Stimulated activated CD4-positive, alpha-beta T cell treated with anti-CD3 and anti-CD28 coated beads, Interleukin-12 subunit alpha, Interleukin-12 subunit beta, amount 100 ng/mL, for 24 hours (primary cell): ENCODE measurements around the gene CTDNEP1.
A peak's percentile ranks its signal among the peaks of the same experiment; 100 is the strongest.

ENCODE experiments used
- DNase-seq, 2 experiments: peaks; one replicate each; pipeline ENCODE4 v3.0.0-alpha.2; 2020; ENCODE audit warnings: low read depth in 2 of 2

Gene CTDNEP1

GRCh38 chr17:7280519-7281073 lies 29.1 kb upstream of the CTDNEP1 start:
- DNase-seq = peak; percentile 70 to 82

- DNase-seq = no peak
These were observed 27.9 kb upstream of the CTDNEP1 start for GRCh38 chr17:7279448-7279847.

GRCh38 chr17:7266784-7267183 lies 15.2 kb upstream of the CTDNEP1 start:
- DNase-seq = no peak

- DNase-seq = no peak
These were observed 12.2 kb upstream of the CTDNEP1 start for GRCh38 chr17:7263801-7264078.

GRCh38 chr17:7262935-7263800 lies 11.6 kb upstream of the CTDNEP1 start:
- DNase-seq = no peak

- DNase-seq = no peak
These were observed 10.8 kb upstream of the CTDNEP1 start, which contains the start of gene CLDN7 for GRCh38 chr17:7262192-7262934. CLDN7 (minus strand) TSS chr17:7262478; CDS start chr17:7262043, 435 bp downstream.

GRCh38 chr17:7261379-7262191 lies 10.1 kb upstream of the CTDNEP1 start:
- no peak for DNase-seq

- peak in 1 of 2 experiments; percentile 35 for DNase-seq
These were observed 9.3 kb upstream of the CTDNEP1 start for GRCh38 chr17:7260651-7261378.

GRCh38 chr17:7260151-7260550 lies 8.6 kb upstream of the CTDNEP1 start:
- DNase-seq = no peak

GRCh38 chr17:7259555-7259889 lies 8.0 kb upstream of the CTDNEP1 start:
- DNase-seq = no peak

GRCh38 chr17:7258731-7259554 lies 7.4 kb upstream of the CTDNEP1 start:
- no peak for DNase-seq

GRCh38 chr17:7256766-7257456 lies 5.4 kb upstream of the CTDNEP1 start:
- DNase-seq = no peak

GRCh38 chr17:7254511-7254910 lies 3.0 kb upstream of the CTDNEP1 start:
- DNase-seq = no peak

- no peak for DNase-seq
These were observed 1.5 kb upstream of the CTDNEP1 start for GRCh38 chr17:7253082-7253481.

GRCh38 chr17:7252176-7253043 lies 876 bp upstream of the CTDNEP1 start, which contains the start of gene ELP5:
ELP5 (plus strand) TSS chr17:7252215; CDS start chr17:7252551, 336 bp downstream.
- peak; percentile 70 to 88 for DNase-seq

- DNase-seq = no peak
These were observed 573 bp downstream of the CTDNEP1 start for GRCh38 chr17:7250695-7251627.

- DNase-seq = no peak
These were observed 1.7 kb downstream of the CTDNEP1 start for GRCh38 chr17:7249830-7250229.

- no peak for DNase-seq
These were observed 2.3 kb downstream of the CTDNEP1 start for GRCh38 chr17:7249214-7249613.
